ENCODE data around the gene CYP2C19. TPM values are rescaled to one million over a fixed set of nuclear protein-coding genes. Genes with fewer than 3 reads are reported as not detected.
"Not testable (repeated sequence)": the region's sequence is repeated elsewhere in the genome, so short reads cannot be mapped to it uniquely, and the experiment has no call there.

The CYP2C19 gene
- total RNA-seq, 1 donor from 2014 or later: not detected

DNA sequence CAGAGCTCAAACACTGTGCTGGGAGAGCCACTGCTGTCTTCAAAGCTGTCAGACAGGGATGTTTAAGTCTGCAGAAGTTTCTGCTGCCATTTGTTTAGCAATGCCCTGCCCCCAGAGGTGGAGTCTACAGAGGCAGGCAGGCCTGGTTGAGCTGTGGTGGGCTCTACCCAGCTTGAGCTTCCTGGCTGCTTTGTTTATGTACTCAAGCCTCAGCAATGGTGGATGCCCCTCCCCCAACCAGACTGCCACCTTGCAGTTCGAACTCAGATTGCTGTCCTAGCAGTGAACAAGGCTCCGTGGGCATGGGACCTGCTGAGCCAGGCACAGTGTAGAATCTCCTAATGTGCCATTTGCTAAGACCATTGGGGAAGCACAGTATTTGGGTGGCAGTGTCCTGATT, 4.6 kb upstream of the CYP2C19 start:
- no peak for ATAC-seq
- Histone ChIP-seq H3K4me1 (no peaks in the 10 kb centered on the region), H3K9me3 (no peaks in the 10 kb centered on the region), H3K36me3 (no peaks in the 10 kb centered on the region), H3K27ac (no peak overlapping the region), H3K4me3 (no peak overlapping the region), H3K27me3 (ENCODE audit: low read depth) (no peaks in the 10 kb centered on the region)
- no peak for TF ChIP-seq CTCF (IDR thresholded peaks at IDR 0.05)
- intact Hi-C loops (cut with DNase I): no loop called here
- no peak for DNase-seq

DNA sequence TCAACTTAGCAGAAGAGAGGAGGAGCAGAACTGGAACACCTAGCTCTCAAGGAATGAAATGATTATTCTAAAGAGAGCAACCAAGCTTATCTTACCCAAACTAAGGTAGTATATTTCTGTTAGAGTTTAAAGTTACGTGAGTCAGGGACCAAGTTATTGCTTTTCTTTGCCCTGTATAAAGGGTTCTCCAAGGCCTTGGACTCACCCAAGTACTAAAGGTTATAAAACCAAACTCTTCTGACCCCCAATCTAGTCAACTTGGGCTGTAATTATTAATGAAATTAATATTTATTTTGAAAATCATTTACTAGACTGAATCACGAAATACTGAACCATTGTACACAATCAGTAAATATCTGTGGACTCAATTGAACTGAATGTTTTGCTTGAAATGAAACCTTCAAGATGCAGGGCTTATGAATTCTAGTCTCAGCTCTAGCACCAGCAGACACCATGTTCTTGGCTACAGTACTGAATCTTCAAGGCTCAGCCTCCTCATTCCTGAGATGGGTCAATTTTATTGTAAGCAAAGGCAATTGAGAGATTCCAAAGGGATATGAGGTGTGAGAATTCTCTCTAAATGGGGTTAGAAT, 1.8 kb upstream of the CYP2C19 start:
- no peaks in the 10 kb centered on the region for H3K4me1 ChIP-seq
- intact Hi-C loops (cut with DNase I): no loop called here
- ATAC-seq: no peak
- no peak overlapping the region for H3K4me3 ChIP-seq
- H3K9me3 ChIP-seq: no peaks in the 10 kb centered on the region
- no peak overlapping the region for H3K27ac ChIP-seq
- H3K36me3 ChIP-seq: no peaks in the 10 kb centered on the region
- DNase-seq: no peak
- no peaks in the 10 kb centered on the region for H3K27me3 ChIP-seq (ENCODE audit: low read depth)
- TF ChIP-seq CTCF (IDR thresholded peaks at IDR 0.05): no peak

- H3K4me3 ChIP-seq; H3K27me3 ChIP-seq (ENCODE audit: low read depth); H3K4me1 ChIP-seq; H3K9me3 ChIP-seq; intact Hi-C loops (cut with DNase I); H3K27ac ChIP-seq; DNase-seq; ATAC-seq; H3K36me3 ChIP-seq: not testable (repeated sequence)
Observed at GRCh38 chr10:94775425-94775824, 12.9 kb downstream of the CYP2C19 start.

DNA sequence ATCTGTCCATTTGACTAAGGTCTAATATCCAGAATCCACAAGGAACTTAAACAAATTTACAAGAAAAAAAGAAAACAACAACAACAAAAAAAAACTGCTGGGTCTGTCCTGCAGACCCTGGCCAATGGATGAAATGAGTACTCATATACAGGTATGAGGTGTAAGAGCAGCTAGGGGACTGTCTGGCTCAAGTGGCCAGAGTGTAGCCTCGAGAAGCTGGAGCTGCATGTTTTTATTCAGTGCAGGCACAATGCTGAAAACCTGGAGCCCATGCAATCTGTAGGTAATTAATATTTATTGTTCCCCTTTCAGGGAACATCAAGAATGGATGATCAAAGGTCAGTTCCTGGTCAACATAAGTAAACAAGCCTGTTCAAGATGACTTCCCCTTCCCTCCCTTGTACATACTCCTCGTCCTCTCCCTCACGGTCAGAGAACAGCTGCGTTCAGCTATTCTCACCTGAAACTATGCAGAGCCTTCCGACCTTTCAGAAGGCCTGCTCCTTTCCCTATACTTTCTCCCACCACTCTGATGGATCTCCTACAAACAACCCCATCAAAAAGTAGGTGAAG, 15.5 kb downstream of the CYP2C19 start:
- ATAC-seq (no peak), DNase-seq (no peak)
- Histone ChIP-seq H3K27ac (no peak overlapping the region), H3K4me1 (no peaks in the 10 kb centered on the region), H3K27me3 (ENCODE audit: low read depth) (no peaks in the 10 kb centered on the region), H3K36me3 (no peaks in the 10 kb centered on the region), H3K4me3 (no peak overlapping the region), H3K9me3 (no peaks in the 10 kb centered on the region)
- TF ChIP-seq CTCF (IDR thresholded peaks at IDR 0.05): no peak
- intact Hi-C loops (cut with DNase I): no loop called here

DNA sequence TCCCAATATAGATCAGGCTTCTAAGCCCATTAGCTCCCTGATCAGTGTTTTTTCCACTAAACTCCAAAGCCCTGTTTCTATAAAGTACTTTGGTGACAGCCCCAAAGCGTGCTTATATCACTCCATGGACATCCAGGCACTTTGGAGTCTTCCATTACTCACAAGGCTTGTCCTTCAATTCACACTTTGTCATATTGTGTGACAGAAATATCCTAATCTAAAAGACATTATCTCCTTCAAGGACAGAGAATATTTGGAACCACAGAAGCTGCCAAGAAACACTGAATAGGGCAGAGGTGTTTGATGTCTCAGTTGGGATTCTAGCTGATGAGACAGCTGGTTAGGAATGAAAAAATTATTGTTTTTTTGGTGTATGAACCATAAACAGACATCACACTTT, 18.4 kb downstream of the CYP2C19 start:
- no peak for TF ChIP-seq CTCF (IDR thresholded peaks at IDR 0.05)
- intact Hi-C loops (cut with DNase I): no loop called here
- ATAC-seq (no peak), DNase-seq (no peak)
- Histone ChIP-seq H3K9me3 (no peaks in the 10 kb centered on the region), H3K27me3 (ENCODE audit: low read depth) (no peaks in the 10 kb centered on the region), H3K4me1 (no peaks in the 10 kb centered on the region), H3K36me3 (no peaks in the 10 kb centered on the region), H3K27ac (no peak overlapping the region), H3K4me3 (no peak overlapping the region)

DNA sequence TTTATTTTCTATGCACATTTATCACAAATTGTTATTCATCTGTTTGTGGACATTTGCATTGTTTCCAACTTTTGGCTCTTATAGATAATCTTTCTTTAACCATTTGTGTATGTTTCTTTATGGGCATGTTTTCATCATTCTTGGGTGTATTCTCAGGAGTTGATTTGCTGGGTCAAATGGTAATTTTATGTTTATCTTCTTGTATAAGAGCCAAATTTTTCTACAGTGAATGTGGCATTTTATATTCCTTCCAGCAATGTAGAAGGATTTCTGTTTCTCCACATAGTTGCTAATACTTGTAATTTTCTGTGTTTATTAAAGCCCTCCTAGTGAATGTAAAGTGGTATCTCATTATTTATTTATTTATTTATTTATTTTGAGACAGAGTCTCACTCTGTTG, 21.8 kb downstream of the CYP2C19 start:
- H3K27ac ChIP-seq: no peak overlapping the region
- no peaks in the 10 kb centered on the region for H3K9me3 ChIP-seq
- no peak for ATAC-seq
- DNase-seq: no peak
- no peaks in the 10 kb centered on the region for H3K4me1 ChIP-seq
- intact Hi-C loops (cut with DNase I): no loop called here
- no peaks in the 10 kb centered on the region for H3K36me3 ChIP-seq
- TF ChIP-seq CTCF (IDR thresholded peaks at IDR 0.05): no peak
- no peaks in the 10 kb centered on the region for H3K27me3 ChIP-seq (ENCODE audit: low read depth)
- no peak overlapping the region for H3K4me3 ChIP-seq
